Activated CD4-positive, alpha-beta T cell treated with anti-CD3 and anti-CD28 coated beads for 48 hours (primary cell): ENCODE results near the gene BCAS3.

ENCODE experiments used
- DNase-seq: peaks from one replicate; pipeline ENCODE4 v3.0.0-alpha.2; 2020

The BCAS3 gene

GRCh38 chr17:61081959-61082358, 404.3 kb downstream of the BCAS3 start:
- DNase-seq = no peak

- no peak for DNase-seq
Measured at GRCh38 chr17:61084260-61084659, 406.6 kb downstream of the BCAS3 start.

- no peak for DNase-seq
Measured at GRCh38 chr17:61087024-61087423, 409.4 kb downstream of the BCAS3 start.

GRCh38 chr17:61088556-61088955, 410.9 kb downstream of the BCAS3 start:
- no peak for DNase-seq

GRCh38 chr17:61091096-61091495, 413.4 kb downstream of the BCAS3 start:
- DNase-seq = no peak

GRCh38 chr17:61097781-61098180, 420.1 kb downstream of the BCAS3 start:
- DNase-seq = no peak

GRCh38 chr17:61106354-61106753, 428.7 kb downstream of the BCAS3 start:
- no peak for DNase-seq

- no peak for DNase-seq
Measured at GRCh38 chr17:61116577-61116976, 438.9 kb downstream of the BCAS3 start.

- DNase-seq = no peak
Measured at GRCh38 chr17:61117983-61118382, 440.3 kb downstream of the BCAS3 start.

- no peak for DNase-seq
Measured at GRCh38 chr17:61118871-61119270, 441.2 kb downstream of the BCAS3 start.

GRCh38 chr17:61122326-61122913, 444.8 kb downstream of the BCAS3 start:
- DNase-seq = no peak

GRCh38 chr17:61124562-61124961, 446.9 kb downstream of the BCAS3 start:
- no peak for DNase-seq

GRCh38 chr17:61126473-61127249, 449.0 kb downstream of the BCAS3 start:
- no peak for DNase-seq

GRCh38 chr17:61127960-61128359, 450.3 kb downstream of the BCAS3 start:
- no peak for DNase-seq

GRCh38 chr17:61128661-61129115, 451.0 kb downstream of the BCAS3 start:
- DNase-seq = no peak

- no peak for DNase-seq
Measured at GRCh38 chr17:61129267-61130254, 451.9 kb downstream of the BCAS3 start.

GRCh38 chr17:61130330-61130729, 452.7 kb downstream of the BCAS3 start:
- no peak for DNase-seq

GRCh38 chr17:61131585-61131984, 453.9 kb downstream of the BCAS3 start:
- no peak for DNase-seq

- no peak for DNase-seq
Measured at GRCh38 chr17:61132524-61132923, 454.9 kb downstream of the BCAS3 start.

GRCh38 chr17:61133853-61134252, 456.2 kb downstream of the BCAS3 start:
- no peak for DNase-seq

GRCh38 chr17:61134551-61135235, 457.0 kb downstream of the BCAS3 start:
- no peak for DNase-seq

- no peak for DNase-seq
Measured at GRCh38 chr17:61135782-61136181, 458.1 kb downstream of the BCAS3 start.

- DNase-seq = no peak
Measured at GRCh38 chr17:61136296-61136695, 458.6 kb downstream of the BCAS3 start.
